Breast epithelium (tissue), 4 donors: ENCODE measurements around the gene C16orf89. TPM values are rescaled to one million over a fixed set of nuclear protein-coding genes. Genes with fewer than 3 reads are reported as not detected.

ENCODE experiments used
- DNase-seq, 2 donors: peaks; one replicate each; pipeline ENCODE4 v3.0.0-alpha.2; 2019; ENCODE audit warnings: low spot score in 2 of 2
- H3K27ac ChIP-seq, 2 donors: fragments of 200-600 bp; sonication (generic) in 1 of 2; one replicate each; pipeline ENCODE4 v1.5.1; 2016 to 2019; ENCODE audit warnings: mild to moderate bottlenecking in 1 of 2
- H3K27me3 ChIP-seq, 2 donors: fragments of 200-600 bp; sonication (generic) in 1 of 2; one replicate each; pipeline versions ENCODE4 v1.5.1 to v1.6.0; 2017 to 2019; ENCODE audit warnings: control low read depth in 1 of 2, mild to moderate bottlenecking in 1 of 2
- H3K36me3 ChIP-seq: fragments of 200-600 bp; one replicate; pipeline ENCODE4 v1.5.1; 2019
- H3K4me1 ChIP-seq, 2 donors: fragments of 200-600 bp; sonication (generic); one replicate each; pipeline ENCODE4 v1.5.1; 2016 to 2019; ENCODE audit warnings: control low read depth in 1 of 2
- H3K4me3 ChIP-seq, 3 donors: fragments of 200-600 bp; sonication (generic); 1 replicate in 2 of 3; 2 replicates in 1 of 3; pipeline ENCODE4 v1.5.1; 2016 to 2019; ENCODE audit warnings: mild to moderate bottlenecking in 3 of 3, moderate library complexity in 2 of 3
- H3K9me3 ChIP-seq, 2 donors: fragments of 200-600 bp; sonication (generic) in 1 of 2; one replicate each; pipeline ENCODE4 v1.5.1; 2016 to 2019; ENCODE audit warnings: control low read depth in 1 of 2
- POLR2A ChIP-seq: fragments of 450-650 bp; IDR thresholded peaks from one replicate; pipeline ENCODE4 v1.6.1; 2016; ENCODE audit warnings: antibody characterized with exemption, mild to moderate bottlenecking, moderate library complexity
- POLR2AphosphoS5 ChIP-seq, 3 donors: sonication (generic); formaldehyde crosslinking; IDR thresholded peaks; one replicate each; pipeline ENCODE4 v1.6.1; 2017; ENCODE audit warnings: antibody characterized with exemption in 3 of 3
- intact Hi-C: fragments of 100-400 bp; cut with DNase I; formaldehyde crosslinking; loops from one replicate; pipeline ENCODE4 v1.15.1; 2023; ENCODE audit warnings: low total_unique reads
- total RNA-seq, 3 donors: library from RNA; depleted of rRNA; stranded (reverse); fragments of >200 nt; gene quantifications; one replicate each; pipeline ENCODE4 v1.1.0, GENCODE V29; 2016
- TF ChIP-seq, protein P1 (sequence below), 3 donors: fragments of 450-650 bp; IDR thresholded peaks; one replicate each; pipeline ENCODE4 v1.5.1; 2016 to 2017; ENCODE audit warnings: antibody characterized with exemption in 3 of 3, mild to moderate bottlenecking in 3 of 3, moderate library complexity in 3 of 3

C16orf89 gene
- total RNA-seq, 3 donors from 2014 or later: 5.1 to 10.2 (median 6.4) TPM

DNA sequence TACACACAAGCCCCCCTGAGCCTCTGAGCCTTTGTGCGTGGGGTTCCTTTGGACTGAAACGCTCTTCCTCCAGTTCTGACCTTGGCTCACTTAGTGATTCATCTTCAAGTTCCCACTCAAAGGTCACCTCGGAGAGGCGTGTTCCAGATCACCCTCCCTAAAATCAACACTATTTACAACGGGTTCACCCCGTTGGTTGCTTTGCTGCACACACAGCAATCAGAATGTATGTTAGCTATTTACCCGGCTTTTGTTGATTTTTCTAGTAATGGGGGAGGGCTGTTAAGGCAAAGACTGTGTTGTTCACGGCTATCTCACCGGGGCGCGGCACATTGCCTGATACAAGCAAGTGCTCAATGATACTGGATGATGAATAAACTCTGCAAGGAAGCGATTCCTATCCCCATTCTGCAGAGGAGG, 33.0 kb downstream of the C16orf89 start:
- Histone ChIP-seq H3K27ac (no peak overlapping the region), H3K27me3 (no peaks in the 10 kb centered on the region), H3K4me3 (peak overlapping the region; percentile 65 to 99 (median 88)), H3K36me3 (no peaks in the 10 kb centered on the region), H3K4me1 (no peaks in the 10 kb centered on the region), H3K9me3 (no peaks in the 10 kb centered on the region)
- TF ChIP-seq, protein P1, sequence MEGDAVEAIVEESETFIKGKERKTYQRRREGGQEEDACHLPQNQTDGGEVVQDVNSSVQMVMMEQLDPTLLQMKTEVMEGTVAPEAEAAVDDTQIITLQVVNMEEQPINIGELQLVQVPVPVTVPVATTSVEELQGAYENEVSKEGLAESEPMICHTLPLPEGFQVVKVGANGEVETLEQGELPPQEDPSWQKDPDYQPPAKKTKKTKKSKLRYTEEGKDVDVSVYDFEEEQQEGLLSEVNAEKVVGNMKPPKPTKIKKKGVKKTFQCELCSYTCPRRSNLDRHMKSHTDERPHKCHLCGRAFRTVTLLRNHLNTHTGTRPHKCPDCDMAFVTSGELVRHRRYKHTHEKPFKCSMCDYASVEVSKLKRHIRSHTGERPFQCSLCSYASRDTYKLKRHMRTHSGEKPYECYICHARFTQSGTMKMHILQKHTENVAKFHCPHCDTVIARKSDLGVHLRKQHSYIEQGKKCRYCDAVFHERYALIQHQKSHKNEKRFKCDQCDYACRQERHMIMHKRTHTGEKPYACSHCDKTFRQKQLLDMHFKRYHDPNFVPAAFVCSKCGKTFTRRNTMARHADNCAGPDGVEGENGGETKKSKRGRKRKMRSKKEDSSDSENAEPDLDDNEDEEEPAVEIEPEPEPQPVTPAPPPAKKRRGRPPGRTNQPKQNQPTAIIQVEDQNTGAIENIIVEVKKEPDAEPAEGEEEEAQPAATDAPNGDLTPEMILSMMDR (IDR thresholded peaks at IDR 0.05): no peak
- TF ChIP-seq POLR2A (no peak), POLR2AphosphoS5 (IDR thresholded peaks at IDR 0.05) (no peak)
- DNase-seq: no peak
- intact Hi-C loops: no loop called here

DNA sequence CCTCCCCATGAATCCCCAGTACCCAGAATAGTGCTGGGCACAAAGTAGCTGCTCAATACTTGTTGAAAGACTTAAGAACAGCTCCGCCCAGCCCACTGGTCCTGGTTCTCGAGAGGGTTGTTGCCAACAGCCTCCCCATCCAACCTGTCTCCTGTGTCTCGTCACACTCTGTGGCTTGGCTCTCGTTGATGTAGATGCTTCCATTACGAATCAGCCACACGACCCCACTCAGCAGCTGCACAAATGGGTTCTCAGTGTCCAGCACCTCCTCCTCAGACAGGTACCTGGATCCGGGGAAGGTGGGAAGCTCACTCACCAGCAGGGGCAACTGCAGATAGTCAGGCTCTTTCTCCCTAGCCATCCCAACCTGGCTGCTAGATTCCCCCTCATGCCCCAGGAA, 34.2 kb downstream of the C16orf89 start:
- no peak for DNase-seq
- H3K36me3 ChIP-seq: no peaks in the 10 kb centered on the region
- H3K27ac ChIP-seq: no peak overlapping the region
- intact Hi-C loops: no loop called here
- no peaks in the 10 kb centered on the region for H3K27me3 ChIP-seq
- no peak overlapping the region for H3K4me3 ChIP-seq
- H3K4me1 ChIP-seq: no peaks in the 10 kb centered on the region
- H3K9me3 ChIP-seq: no peaks in the 10 kb centered on the region
- no peak for TF ChIP-seq POLR2AphosphoS5 (IDR thresholded peaks at IDR 0.05)
- TF ChIP-seq, protein P1 (IDR thresholded peaks at IDR 0.05): no peak
- no peak for TF ChIP-seq POLR2A

DNA sequence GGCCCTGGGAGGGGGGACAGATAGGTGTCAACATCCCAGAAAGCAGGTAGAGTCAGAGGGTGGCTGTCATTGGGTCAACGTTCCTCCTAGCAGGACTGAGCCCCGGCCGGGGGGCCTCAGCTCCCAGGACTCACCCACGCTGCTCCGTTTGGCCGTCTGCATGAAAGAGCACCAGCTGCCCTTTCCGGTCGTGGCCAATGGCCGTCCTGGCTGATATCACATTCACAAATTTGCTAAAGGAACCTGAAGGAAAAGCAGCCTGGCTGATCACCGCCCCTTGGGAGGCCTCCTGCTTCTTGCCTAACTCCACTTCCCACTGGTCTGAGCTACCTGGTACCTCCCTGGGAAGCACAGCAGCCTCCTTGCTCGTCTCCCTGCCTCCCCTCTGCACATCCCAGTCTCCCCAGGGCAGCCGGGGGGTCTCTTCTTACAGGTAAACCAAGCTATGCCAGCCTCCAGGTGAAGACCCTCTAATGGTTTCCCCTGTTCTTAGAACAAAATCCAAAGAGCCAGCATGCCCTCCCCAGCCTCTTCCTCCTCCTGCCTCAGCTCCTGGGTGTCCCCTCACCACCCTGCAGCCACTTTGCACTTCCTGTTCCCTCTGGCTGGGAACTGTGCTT, 35.4 kb downstream of the C16orf89 start:
- intact Hi-C loops: no loop called here
- H3K27ac ChIP-seq: no peak overlapping the region
- no peaks in the 10 kb centered on the region for H3K27me3 ChIP-seq
- no peaks in the 10 kb centered on the region for H3K9me3 ChIP-seq
- TF ChIP-seq POLR2AphosphoS5 (IDR thresholded peaks at IDR 0.05) (no peak), POLR2A (no peak)
- TF ChIP-seq, protein P1 (IDR thresholded peaks at IDR 0.05): no peak
- no peaks in the 10 kb centered on the region for H3K4me1 ChIP-seq
- H3K4me3 ChIP-seq: no peak overlapping the region
- no peaks in the 10 kb centered on the region for H3K36me3 ChIP-seq
- no peak for DNase-seq

DNA sequence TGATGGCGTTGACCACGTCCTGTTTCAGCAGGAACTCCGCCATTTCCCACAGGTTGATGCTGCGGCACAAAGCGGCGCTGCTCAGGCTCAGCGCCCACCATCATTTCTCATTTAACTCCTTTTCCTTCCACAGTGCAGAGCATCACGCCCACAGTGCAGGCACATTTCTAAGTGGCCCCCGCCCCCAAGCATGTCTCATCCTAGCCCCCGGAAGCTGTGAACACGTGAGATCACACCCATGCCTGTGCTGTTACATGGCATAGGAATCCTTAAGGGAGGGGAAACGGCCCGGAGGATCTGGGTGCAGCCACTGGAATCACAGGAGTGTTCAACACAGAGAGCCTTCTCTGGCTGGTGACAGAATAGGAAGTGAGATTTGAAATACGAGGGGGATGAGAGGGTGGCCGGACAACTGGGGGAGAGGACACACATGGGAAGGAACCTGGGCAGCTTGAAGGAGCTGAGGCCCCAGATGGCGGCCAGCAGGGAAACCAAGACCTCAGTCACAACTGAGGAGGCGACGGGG, 36.7 kb downstream of the C16orf89 start:
- TF ChIP-seq POLR2AphosphoS5 (IDR thresholded peaks at IDR 0.05) (no peak), POLR2A (no peak)
- TF ChIP-seq, protein P1 (IDR thresholded peaks at IDR 0.05): no peak
- Histone ChIP-seq H3K27me3 (no peaks in the 10 kb centered on the region), H3K4me1 (no peaks in the 10 kb centered on the region), H3K27ac (no peak overlapping the region), H3K36me3 (no peaks in the 10 kb centered on the region), H3K9me3 (no peaks in the 10 kb centered on the region), H3K4me3 (no peak overlapping the region)
- DNase-seq: no peak
- intact Hi-C loops: no loop called here

DNA sequence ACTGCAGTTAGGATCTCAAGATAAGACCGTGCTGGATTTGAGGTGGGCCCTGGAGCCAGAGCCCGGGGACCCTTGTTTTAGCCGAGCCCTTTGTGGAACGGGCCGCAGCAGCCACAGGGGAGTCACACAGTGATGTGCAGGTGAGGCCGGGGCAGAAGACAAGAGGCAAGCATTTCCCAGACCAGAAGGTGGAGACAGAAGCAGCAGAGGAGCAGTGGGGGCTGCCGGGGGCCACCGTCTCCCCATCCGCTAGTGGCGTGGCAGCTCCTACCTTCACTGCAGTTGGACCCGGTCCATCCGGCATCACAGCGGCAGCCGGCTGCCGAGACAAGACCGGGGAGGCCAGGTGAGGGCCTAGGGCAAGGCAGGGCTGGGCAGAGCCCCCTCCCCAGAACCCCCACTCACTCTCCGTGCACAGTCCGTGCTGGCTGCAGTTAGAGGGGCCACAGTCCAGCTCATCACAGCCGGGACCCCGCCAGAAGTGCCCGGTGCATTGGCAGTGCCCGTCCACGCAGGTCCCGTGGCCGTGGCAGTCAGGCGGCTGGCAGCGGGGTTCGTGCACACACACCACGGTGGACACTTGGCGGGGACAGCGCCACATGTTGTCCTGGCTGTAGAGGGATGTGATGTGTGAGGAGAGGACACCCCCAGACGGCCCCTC, 38.1 kb downstream of the C16orf89 start:
- H3K4me3 ChIP-seq: no peak overlapping the region
- H3K9me3 ChIP-seq: no peaks in the 10 kb centered on the region
- no peaks in the 10 kb centered on the region for H3K4me1 ChIP-seq
- H3K27ac ChIP-seq: no peak overlapping the region
- no peak for DNase-seq
- no peaks in the 10 kb centered on the region for H3K36me3 ChIP-seq
- no peak for TF ChIP-seq POLR2A
- TF ChIP-seq, protein P1 (IDR thresholded peaks at IDR 0.05): no peak
- no peak for TF ChIP-seq POLR2AphosphoS5 (IDR thresholded peaks at IDR 0.05)
- intact Hi-C loops: no loop called here
- no peaks in the 10 kb centered on the region for H3K27me3 ChIP-seq
